Colonic mucosa (tissue), 4 donors: ENCODE data around the gene PLCB4. TPM values are rescaled to one million over a fixed set of nuclear protein-coding genes. Genes with fewer than 3 reads are reported as not detected.

Experiments used
- DNase-seq: peaks from one replicate; pipeline ENCODE4 v3.0.0-alpha.2; 2020
- H3K27ac ChIP-seq: fragments of 200-600 bp; one replicate; pipeline ENCODE4 v1.8.0; 2021
- H3K27me3 ChIP-seq: fragments of 200-600 bp; one replicate; pipeline ENCODE4 v1.8.0; 2021
- H3K36me3 ChIP-seq: fragments of 200-600 bp; one replicate; pipeline ENCODE4 v1.8.0; 2021
- H3K4me1 ChIP-seq: fragments of 200-600 bp; one replicate; pipeline ENCODE4 v1.8.0; 2021; ENCODE audit warnings: mild to moderate bottlenecking
- H3K4me3 ChIP-seq: fragments of 200-600 bp; one replicate; pipeline ENCODE4 v1.8.0; 2021
- H3K9ac ChIP-seq, 2 donors: one replicate each; pipeline ENCODE4 v1.7.0; 2013; ENCODE audit warnings: control low read depth in 2 of 2, low read depth in 2 of 2, low read length in 2 of 2
- H3K9me3 ChIP-seq: fragments of 200-600 bp; one replicate; pipeline ENCODE4 v1.8.0; 2021
- intact Hi-C: fragments of 100-400 bp; cut with DNase I; formaldehyde crosslinking; loops from one replicate; pipeline ENCODE4 v1.14.1; 2022
- total RNA-seq, 2 donors: library from RNA; stranded (reverse); fragmentation: NEBNext Ultra II Directional in 1 of 2; extraction: Animal tissue kit (Norgen Biotek cat#: 25700) in 1 of 2; gene quantifications; one replicate each; pipeline ENCODE4 v1.2.1, GENCODE V29; 2021
- TF ChIP-seq, protein P1 (sequence below): fragments of 200-600 bp; IDR thresholded peaks from one replicate; pipeline ENCODE4 v1.8.0; 2022; ENCODE audit warnings: antibody characterized with exemption, mild to moderate bottlenecking
- donor health status: healthy.
- donor health status: DM: no; HTN: no; CAD: no.
- donor health status: DM: no; HTN: no; CAD: no.

PLCB4 gene
- total RNA-seq, 2 donors from 2014 or later: 39.4 to 39.5 TPM

DNA sequence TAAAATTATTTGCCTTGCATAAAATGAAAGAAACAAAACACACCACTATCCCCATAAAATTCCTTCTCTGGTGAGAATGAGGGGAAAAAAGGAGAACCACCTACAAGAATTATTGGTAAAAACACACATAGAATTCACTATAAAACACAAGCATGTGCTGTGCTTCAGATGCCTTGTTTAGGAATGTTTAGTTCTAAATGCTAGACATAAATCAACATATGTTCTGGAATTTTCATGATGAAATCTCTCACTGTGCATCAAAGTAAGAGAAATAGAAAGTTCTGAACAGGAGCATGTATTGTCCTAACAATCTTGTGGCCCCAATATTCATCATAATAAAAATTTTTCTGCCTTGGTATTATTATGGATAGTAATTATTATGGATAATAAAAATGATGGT is 111.0 kb downstream of the PLCB4 start:
- Histone ChIP-seq H3K27me3 (no peaks in the 10 kb centered on the region), H3K4me3 (no peak overlapping the region), H3K36me3 (no peaks in the 10 kb centered on the region), H3K9me3 (no peaks in the 10 kb centered on the region), H3K4me1 (no peaks in the 10 kb centered on the region), H3K27ac (no peak overlapping the region), H3K9ac (no peak overlapping the region)
- TF ChIP-seq, protein P1, sequence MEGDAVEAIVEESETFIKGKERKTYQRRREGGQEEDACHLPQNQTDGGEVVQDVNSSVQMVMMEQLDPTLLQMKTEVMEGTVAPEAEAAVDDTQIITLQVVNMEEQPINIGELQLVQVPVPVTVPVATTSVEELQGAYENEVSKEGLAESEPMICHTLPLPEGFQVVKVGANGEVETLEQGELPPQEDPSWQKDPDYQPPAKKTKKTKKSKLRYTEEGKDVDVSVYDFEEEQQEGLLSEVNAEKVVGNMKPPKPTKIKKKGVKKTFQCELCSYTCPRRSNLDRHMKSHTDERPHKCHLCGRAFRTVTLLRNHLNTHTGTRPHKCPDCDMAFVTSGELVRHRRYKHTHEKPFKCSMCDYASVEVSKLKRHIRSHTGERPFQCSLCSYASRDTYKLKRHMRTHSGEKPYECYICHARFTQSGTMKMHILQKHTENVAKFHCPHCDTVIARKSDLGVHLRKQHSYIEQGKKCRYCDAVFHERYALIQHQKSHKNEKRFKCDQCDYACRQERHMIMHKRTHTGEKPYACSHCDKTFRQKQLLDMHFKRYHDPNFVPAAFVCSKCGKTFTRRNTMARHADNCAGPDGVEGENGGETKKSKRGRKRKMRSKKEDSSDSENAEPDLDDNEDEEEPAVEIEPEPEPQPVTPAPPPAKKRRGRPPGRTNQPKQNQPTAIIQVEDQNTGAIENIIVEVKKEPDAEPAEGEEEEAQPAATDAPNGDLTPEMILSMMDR: no peak
- intact Hi-C loops: no loop called here
- DNase-seq: no peak

DNA sequence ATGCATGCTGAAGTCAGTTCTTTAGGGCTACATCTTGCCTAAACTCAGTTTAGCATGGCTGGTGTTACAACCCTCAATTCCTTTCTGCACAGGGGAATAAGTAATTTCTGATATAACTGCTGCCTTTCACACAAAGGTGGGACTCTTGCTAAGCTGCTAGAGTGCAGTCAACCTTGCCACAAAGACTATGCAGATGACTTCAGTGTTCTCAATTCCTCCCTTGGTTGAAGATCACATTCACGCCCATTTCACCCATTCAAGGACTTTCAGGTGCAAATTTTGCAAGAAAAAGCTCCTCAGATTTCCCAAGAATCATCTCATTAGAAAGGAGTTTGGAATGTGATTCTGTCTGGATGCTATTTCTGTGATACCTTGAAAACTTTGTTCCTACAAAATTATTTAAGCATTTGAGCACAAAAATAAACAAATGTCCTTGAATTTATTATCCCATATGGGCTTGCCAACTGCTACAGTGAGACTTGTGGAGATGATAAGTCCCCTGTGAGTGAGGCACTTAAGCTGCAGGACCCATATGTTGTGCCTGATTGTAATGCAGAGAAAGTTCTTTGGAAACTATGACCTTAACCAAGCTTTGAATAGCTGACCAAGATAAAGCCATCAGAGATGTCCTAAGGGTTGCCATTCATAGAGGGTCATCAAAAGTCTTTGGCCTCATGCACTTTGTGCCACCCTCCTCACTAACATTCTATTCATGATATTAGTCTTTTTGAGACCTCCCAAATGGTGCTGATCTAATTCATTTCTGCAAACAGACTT is 111.8 kb downstream of the PLCB4 start:
- H3K4me3 ChIP-seq: no peak overlapping the region
- H3K27me3 ChIP-seq: no peaks in the 10 kb centered on the region
- H3K4me1 ChIP-seq: no peaks in the 10 kb centered on the region
- TF ChIP-seq, protein P1: no peak
- DNase-seq: no peak
- no peaks in the 10 kb centered on the region for H3K36me3 ChIP-seq
- H3K9ac ChIP-seq: no peak overlapping the region
- H3K27ac ChIP-seq: no peak overlapping the region
- H3K9me3 ChIP-seq: no peaks in the 10 kb centered on the region
- intact Hi-C loops: no loop called here

DNA sequence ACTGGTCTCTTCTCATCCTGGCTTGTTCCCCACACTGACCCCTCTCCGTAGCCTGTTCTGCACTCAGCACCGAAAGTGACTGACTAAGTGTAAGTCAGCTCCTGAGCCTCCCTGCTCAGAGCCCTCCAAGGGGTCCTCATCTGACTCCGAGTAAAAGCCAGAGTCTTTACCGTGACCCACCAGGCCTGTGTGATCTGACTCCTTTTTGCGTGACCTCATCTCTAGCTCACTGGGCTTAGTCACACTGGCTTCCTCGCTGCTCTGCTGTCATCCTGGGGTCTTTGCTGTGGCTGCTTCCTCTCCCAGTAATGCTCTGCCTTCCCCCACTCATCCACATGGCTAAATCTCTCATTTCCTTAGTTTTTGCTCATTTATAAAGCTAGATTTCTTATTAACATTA is 116.6 kb downstream of the PLCB4 start:
- Histone ChIP-seq H3K27ac (no peak overlapping the region), H3K36me3 (no peaks in the 10 kb centered on the region), H3K27me3 (no peaks in the 10 kb centered on the region), H3K9me3 (no peaks in the 10 kb centered on the region), H3K4me1 (no peaks in the 10 kb centered on the region), H3K9ac (no peak overlapping the region), H3K4me3 (no peak overlapping the region)
- intact Hi-C loops: no loop called here
- TF ChIP-seq, protein P1: no peak
- no peak for DNase-seq

DNA sequence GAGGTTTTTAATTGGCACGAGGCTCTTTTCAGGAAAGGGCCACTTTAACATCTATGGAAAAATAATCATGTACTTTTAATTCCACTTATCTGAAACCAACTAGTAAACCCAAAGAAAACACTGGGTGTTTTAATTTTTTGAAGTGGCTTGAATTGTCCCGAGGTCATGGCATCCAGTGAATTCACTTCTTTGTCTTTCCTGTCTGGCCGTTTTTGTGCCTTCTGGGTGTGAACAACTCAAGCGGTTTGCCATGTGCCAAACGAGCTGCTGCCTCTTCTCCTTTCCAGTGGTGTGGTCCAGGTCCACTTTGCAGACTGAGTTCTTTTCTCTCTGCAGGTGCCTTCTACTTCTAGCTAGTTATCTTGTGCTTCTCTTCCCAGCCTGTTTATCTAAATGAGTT is 117.5 kb downstream of the PLCB4 start:
- Histone ChIP-seq H3K9me3 (no peaks in the 10 kb centered on the region), H3K27ac (no peak overlapping the region), H3K27me3 (no peaks in the 10 kb centered on the region), H3K4me1 (no peaks in the 10 kb centered on the region), H3K9ac (no peak overlapping the region), H3K36me3 (no peaks in the 10 kb centered on the region), H3K4me3 (no peak overlapping the region)
- TF ChIP-seq, protein P1: no peak
- no peak for DNase-seq
- intact Hi-C loops: no loop called here

DNA sequence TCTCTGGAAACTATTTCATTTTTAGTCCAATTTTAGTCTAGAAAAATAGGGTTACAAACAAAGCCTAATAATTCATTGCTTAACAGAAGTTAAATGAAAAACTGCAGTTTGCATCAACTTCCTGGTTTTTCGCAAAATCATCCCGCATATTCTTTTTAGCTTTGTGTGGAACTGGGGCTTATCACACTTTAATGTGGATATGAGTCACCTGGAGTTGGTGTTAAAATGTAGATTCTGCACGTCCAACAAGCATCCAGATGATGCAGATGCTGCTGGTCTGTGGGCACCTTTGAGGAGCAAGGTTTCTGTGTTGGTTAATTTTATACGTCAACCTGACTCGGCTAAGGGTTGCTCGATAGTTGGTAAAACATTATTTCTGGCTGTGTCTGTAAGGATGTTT is 126.1 kb downstream of the PLCB4 start:
- no peak for DNase-seq
- TF ChIP-seq, protein P1: no peak
- intact Hi-C loops: no loop called here
- H3K27me3 ChIP-seq: no peaks in the 10 kb centered on the region
- no peaks in the 10 kb centered on the region for H3K4me1 ChIP-seq
- no peaks in the 10 kb centered on the region for H3K36me3 ChIP-seq
- no peak overlapping the region for H3K27ac ChIP-seq
- no peak overlapping the region for H3K9ac ChIP-seq
- no peaks in the 10 kb centered on the region for H3K9me3 ChIP-seq
- no peak overlapping the region for H3K4me3 ChIP-seq
